ENCODE results near the gene NOTCH4.
A peak's percentile ranks its signal among the peaks of the same experiment; 100 is the strongest.

Gene NOTCH4

DNA sequence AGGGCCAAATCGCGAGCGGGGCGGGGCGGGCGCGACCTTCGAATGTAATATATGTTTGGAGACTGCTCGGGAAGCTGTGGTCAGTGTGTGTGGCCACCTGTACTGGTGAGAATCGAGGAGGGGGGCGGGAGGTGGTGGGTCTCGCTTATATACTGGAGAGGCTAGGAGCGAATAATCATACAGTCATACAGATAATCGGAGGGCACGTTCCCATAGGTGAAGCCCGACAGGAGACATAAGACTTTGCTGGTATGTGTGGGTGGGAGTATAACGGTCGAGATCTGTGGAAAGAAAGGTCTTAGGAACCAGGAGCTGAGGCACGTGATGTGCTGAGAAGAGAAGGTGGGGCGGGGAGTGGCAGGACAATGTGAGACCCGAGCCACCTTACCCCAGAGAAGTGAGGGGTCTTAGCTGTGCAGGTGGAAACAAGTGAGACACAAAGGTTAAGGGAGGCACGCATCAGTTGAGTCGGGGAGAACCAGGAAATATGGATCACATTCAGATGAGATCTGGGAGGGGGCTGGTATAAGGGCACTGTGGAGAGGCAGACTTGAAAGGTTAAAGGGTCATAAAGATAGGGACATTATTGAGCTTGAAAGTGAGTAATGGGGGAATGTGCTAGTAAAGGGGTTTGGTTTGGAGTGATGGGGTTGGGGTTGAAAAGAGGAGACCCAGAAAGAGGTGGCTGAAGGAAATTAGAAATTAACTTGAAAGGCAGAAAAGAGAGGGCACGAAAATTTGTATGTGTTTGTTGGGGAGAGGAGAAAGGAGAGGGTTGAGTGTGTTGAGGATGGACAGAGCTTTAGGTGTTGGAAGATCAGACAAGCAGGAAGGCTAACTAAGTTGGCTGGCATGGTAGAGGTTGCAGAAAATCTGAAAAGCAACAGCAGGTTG lies 45.1 kb downstream of the NOTCH4 start:
- DNase-seq, result no peak

DNA sequence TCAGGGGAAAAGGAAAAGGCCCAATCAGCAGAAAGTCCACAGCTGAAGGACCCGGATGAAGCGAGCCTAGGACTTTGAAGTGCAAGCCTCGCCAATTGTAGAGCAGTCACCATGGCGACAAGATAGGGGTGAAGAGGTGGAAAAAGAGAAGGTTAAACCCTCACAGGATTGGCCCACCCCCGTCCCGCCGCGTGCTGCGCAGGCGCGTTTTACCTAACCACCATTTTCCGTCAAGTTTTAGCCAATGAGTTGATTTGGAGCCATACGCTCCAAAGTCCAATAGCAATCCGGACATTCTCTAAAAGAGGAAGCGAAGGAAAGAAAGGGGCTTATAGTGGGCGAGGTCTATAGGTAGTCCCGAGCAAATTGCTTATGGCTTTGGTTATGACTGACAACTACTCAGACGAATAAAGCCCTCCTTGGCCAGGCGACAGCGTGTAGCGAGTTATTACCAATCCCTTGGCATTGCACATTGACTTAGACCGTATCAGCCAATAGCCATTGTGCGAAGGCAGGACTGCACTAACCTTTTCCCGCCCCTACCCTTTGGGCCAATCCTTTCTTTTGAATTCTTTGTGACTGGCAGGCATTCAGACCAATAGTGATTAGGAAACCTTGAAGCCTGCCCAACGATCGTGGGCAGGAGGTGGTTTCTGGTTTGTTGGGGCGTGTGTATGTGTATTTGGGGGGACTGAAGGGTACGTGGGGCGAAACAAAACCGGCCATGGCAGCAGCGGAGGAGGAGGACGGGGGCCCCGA lies 45.9 kb downstream of the NOTCH4 start, which contains the start of gene RNF5:
TSS of gene RNF5 (plus strand) at position 618 of the 759 bp plus-strand sequence. CDS start at position 725, 107 bp downstream.
- peak; percentile 100 for DNase-seq

DNA sequence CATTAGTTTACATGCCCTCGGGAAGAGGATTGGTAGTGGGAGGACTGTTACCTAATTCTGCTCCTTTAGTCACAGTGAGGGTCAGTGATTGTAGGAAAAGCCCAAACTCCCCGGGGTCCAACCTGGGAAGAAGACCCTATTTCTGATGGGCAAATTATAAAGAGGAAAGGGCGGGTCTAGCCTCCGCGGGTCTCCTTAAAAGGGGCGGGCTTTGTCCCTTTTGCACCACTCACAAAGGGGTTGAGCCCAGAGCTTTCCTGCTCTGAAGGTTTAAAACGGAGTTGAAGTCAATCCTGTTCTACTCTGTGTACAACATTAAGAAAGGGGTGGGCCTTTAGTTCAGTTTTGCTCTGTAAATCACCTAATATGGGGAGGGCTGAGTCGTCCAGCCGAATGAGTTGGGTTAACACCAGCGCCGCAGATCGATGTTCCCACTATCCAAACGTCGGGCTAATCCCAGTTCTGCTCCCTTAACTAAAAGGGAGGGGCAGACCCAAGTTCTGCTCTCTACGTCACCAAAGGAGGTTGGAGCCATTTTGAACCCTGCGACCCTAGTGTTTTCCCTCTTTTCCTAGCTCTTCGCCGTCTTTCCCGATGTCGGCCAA lies 46.6 kb downstream of the NOTCH4 start:
- DNase-seq, result peak; percentile 82

DNA sequence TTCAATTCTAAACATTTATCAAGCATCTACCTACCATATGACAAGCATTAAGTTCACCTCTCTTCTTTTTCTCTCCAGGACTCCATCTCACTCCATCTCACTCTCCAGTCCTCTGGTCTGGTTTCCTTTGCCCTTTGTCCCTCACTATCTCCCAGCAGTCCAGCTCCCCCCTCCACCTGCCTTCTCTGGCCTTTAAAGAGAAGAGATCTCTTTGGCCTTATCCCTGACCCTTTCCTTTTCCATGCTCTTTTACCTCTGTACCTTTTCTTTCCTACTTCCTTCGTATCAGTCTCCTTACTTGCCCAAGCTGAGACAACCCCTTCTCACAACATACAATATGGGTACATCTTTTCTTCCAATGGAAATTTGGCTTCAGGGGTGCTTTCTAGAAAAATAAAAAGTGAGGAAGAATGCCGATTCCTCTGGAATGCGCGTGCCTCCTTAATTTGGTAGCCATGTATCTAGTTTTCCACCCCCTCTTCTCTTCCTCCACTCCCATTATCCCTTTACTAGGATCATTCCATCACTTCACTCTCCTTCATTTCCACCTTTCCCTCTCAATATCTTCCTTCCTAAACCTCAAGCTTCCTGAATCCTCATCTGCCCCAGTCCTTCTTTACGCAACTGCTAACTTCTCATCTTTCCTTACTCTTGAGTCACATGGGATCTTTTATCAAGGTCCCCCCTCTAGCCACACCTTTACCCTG lies 47.2 kb downstream of the NOTCH4 start:
- DNase-seq, result no peak

DNA sequence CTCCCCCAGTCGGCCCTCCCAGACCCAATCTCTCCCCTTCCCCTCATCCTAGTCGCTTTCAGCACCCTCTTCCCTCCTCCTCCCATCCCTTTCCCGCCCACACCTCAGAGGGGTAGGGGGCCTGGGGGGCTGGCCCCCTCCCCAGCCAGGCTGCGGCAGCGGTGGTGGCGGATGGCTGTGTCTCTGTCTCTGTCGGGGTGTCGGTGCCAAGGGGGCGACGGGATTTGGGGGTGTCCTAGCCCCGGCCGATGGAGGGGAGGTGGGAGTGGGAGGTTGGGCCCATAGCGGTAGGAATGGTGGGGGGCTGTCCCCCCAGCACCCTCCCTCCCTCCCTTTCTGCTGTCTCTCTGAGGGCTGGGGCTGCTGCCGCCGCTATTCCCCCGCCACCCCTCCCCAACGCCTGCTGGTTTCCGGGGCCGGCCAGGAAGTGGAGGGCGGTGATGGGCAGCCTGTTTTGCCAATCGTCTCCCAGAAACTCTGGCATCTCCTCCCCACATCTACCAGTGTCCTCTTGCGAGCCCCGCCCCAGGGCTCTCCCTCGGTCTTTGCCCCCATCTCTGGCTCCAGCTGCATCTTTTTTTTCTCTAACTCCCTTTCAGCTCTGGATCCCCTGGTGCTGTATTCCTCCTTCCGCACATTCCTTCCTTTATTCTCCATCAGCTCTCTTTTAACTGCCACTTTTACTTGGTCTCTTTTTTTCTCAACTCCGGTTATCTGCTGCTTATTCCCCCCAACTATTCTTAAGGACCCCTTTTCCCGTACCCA lies 48.0 kb downstream of the NOTCH4 start, which contains the start of gene AGPAT1:
TSS of gene AGPAT1 (minus strand) at position 374 of the 765 bp plus-strand sequence. CDS start 4,588 bp downstream, outside the sequence.
- DNase-seq, result peak; percentile 89

DNA sequence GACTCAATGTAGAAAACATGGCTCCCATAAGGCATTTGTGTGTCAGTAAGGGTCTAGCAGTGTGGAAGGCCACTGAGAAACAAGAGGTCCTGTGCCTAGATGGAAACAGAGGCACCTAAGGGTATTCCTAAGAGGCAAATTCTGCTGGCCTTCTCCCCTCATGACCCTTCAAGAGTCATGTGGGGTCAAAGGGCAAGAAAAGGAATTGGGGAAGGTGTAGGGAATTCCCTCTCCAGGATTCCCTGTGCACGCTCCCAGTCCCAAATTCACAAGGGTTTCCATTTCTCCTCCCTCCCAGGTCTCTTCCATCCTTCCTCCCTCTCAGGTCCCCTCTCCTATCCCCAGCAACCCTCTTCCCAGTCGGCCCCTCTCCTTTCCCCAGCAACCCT lies 48.6 kb downstream of the NOTCH4 start:
- no peak for DNase-seq

DNA sequence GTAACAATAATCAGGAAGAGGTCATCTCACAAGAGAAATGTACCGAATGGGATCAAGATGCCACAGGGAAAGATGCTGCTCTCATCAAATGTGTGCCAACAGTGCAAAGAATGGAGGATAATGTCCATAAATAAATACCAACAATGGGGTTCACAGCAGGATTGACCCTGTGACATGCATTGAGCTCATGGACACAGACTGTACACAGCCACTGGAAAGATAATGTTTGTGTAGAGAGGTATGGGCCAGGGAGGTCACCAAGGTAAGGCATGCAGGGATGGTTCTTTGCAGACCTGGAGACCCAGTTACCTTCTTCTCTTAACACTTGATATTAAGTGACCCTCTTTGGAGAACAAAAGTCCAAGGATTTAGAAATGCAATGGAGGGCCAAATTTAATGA lies 49.5 kb downstream of the NOTCH4 start:
- no peak for DNase-seq

DNA sequence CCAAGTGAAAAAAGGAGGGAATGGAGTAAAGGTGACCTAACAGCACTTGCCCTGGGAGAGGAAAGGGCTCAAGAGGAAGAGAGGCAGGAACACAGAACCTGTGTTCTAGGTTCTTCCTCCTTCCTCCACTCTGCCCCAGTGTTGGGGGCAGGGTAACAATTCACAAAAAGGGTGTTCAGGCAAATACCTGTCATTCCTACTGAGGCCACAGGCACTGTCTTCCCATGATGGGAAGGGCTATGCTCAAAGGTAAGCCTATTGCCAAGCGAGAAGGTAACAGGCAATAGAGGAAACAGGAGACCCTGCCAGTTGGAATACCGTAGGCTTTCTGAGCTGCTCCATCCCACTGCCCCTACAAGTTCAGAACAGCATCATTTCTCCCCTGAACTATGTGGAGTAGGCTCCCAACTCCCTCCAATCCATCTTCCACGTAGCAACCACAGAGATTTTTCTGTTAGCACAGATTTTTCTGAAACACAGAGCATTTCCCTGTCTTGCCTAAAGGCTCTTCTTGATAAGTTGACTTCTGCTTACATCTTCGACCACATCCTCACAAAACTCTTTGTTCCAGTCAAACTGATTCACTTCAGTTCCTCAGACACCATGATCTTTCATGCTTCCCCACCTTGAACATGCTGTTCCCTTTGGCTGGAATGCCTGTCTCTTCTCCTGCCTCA lies 50.7 kb downstream of the NOTCH4 start:
- DNase-seq, result no peak

DNA sequence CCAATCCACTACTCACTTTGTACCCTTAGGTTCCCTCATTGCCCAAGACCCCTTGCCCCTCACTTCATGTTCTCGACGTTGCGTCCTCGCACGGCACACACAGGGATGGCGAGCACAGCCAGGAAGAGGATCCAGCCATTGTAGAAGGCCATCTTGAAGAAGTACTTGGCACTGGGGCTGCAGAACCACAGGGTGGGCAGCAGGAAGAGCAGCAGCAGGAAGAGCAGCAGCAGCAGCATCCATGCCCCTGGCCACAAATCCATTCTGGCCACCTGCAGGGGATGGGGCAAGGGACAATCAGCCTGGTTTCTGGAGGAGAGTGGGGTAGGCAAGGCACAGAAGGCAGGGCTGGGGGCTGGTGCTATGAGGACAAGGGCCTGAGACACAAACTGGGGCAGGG lies 52.6 kb downstream of the NOTCH4 start:
- DNase-seq, result no peak

DNA sequence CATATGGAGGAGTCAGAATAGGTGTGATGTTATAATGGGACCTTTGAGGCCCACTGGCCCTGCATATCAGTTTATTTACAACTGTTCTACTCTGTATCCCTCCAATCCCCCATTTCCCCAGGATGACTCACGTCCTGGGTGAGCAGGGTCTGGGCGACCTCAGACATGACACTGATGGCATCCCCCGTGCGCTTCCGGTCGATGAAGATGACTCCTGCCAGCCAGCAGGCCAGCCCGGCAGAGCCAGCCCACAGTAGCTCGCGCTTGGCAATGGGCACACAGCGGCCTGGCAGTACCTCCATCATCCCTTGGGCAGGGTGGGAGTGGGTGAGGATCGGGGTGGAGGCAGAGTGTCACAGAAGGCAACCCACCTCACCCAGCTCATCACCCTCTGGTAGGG lies 53.6 kb downstream of the NOTCH4 start:
- DNase-seq, result no peak

DNA sequence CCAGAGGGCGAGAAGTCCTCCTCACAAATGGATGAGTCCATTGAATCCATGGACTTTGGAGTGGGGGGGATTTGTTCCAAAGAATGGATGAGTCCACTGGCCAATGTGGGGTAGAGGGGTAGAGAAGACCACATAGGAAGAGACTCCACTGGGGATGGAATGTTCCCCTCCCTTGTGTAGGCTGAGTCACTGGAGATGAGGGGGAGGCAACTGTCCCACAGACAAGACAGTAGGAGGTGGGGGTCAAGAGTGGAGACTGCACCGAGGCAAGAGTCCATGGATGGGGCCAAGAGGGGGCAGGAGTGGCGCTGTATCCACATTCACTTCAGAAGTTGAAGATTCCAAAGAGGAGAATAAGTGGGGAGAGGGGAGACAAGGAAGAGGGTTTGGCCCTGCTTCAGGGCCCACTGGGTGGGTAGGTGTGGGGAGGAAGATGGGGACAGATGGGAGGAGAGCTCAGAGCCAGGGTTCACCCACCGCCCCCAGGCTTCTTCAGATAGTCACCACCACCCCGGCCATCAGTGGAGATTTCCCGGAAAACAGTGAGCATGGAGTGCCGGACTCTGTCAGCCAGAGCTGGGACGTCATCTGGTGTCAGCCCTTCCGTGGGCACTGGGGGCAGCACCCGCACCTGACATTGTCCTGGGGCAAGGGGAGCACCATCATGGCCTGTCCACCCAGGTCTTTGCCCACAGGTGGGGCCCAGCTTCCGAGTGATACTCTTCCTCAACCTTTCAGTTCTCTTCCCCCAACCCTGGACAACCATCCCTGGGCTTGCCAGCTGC lies 54.9 kb downstream of the NOTCH4 start:
- no peak for DNase-seq

DNA sequence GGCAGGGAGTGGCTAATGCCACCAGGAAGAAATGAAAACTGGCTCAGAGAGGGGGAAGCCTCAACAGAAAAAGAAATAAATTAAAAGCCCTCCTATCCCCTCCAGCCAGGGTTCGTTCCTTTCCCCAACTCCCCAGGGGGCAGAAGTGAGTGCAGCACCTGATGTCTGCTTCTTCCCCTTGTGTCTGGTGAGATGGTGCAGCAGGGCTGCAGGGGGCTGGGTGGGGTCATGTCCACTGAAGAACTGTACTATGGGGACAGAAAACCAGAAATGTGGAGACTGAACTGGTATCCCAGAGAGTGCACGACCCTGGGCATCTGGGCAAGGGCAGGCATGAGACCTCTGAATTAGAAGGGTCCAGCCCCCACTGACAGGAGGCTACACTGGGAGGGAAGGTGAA lies 55.5 kb downstream of the NOTCH4 start:
- no peak for DNase-seq

DNA sequence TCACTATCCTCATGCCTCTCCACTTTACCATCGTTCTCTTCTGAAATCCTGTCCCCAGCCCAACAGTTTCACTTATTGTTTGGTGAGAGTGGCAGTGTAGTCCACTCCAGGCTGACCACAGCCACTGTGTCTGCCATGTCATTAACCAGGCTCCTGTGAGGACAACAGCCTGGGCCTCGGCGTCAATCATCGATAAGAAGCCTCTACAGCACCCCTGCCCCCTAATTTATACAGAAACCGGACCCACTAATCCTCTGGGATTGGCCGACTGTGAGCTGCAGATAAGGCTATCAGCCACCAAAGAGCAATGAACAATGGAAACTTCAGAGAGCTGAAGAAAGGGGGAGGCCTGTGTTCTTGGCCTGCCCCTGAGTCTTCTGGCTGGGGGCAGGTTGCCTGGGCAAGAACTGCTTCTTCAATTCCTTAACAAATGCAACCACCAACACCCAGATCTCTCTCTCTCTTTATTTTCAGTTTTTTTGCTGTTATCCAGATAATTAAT lies 56.1 kb downstream of the NOTCH4 start:
- no peak for DNase-seq

DNA sequence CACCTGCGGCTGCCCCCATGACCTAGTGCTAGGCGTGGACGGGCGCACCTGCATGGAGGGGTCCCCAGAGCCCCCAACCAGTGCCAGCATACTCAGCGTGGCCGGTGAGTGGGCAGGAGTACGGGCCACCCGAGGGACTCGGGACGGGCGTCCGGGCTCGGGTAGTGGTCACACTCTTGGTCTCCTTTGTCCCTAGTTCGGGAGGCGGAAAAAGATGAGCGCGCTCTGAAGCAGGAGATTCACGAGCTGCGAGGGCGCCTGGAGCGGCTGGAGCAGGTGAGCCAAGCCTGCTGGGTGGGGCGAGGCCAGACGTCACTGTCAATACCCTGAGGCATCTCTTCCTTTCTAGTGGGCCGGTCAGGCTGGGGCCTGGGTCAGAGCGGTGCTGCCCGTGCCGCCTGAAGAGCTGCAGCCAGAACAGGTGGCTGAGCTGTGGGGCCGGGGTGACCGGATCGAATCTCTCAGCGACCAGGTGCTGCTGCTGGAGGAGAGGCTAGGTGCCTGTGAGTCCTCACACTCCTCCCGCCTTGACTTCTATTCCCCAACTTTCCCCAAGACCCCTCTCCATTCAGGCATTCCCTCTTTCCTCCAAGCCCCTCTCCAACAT lies 56.6 kb downstream of the NOTCH4 start:
- no peak for DNase-seq

DNA sequence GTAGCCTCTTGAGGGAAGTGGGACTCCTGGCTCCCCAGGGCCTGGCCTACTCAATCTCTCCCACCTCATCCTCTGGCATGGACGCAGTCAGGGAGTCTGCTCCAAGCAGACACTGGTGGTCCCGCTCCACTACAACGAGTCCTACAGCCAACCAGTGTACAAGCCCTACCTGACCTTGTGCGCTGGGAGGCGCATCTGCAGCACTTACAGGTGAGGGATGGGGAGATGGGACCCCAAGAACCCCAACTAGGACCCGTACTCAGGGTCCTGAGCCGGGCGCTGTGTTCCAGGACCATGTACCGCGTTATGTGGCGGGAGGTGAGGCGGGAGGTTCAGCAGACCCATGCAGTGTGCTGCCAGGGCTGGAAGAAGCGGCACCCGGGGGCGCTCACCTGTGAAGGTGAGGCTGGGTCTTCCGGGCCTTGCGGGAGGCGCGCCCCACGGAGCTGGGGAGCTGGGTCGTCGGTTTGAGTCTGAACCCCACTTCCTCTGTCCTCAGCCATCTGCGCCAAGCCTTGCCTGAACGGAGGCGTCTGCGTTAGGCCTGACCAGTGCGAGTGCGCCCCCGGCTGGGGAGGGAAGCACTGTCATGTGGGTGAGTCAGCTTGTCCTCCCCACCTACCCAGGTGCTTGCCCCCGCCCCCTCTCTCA lies 57.3 kb downstream of the NOTCH4 start:
- no peak for DNase-seq

DNA sequence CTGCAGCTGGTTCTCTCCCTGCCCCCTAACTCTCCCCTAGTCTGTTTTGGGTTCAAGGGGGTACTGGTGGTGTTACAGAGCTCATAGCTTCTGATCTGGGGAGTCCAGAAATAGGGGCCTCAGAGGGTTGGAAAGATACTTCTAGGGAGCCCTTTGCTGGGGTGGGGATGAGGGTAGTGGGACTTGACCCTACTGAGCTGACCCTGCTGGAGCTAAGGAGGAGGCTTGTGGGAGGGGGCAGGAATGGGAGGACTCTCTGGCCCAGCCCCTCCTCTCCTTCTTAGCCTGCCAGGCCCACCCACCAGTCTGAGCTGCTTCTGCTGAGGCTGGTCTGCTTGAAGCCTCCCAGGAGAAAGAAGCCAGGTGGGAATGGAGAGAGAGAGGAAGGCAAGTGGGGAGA lies 59.6 kb downstream of the NOTCH4 start, which contains the start of gene EGFL8:
TSS of gene EGFL8 (plus strand) at position 301 of the 400 bp plus-strand sequence. CDS start 1,571 bp downstream, outside the sequence.
- no peak for DNase-seq

DNA sequence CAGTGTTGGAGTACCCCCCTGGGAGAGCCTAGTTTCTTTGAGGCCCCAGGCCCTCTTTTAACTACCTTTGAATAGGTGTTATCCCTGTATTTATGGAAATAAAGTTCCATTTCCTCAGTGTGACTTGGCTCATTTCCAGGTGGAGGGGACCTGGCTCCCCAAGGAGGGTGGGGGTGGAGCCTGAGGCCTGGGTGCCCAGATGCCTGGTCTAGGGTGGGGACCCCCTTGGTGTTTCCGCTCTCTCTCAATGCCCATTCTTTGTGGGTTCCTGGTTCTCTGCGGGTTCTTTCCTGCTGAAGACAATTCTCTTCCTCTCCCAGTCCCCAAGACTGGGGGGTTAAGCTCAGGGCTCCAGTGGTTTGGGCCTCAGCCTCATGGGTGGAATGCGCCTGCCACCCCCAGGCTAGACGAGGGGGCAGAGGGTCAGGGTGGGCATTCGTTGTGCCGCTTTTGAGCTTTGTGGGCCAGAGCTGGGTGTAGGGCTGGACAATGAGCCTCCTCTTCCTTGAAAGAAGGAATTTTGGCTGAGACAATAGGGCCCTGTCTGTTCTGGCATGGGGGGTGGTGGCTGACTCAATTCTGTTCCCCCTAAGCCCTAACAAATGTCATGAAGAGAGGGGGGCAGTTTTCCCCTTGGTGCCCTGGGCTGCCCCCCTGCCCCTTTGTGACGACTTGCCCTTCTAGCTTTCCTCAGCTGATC lies 60.2 kb downstream of the NOTCH4 start:
- no peak for DNase-seq

DNA sequence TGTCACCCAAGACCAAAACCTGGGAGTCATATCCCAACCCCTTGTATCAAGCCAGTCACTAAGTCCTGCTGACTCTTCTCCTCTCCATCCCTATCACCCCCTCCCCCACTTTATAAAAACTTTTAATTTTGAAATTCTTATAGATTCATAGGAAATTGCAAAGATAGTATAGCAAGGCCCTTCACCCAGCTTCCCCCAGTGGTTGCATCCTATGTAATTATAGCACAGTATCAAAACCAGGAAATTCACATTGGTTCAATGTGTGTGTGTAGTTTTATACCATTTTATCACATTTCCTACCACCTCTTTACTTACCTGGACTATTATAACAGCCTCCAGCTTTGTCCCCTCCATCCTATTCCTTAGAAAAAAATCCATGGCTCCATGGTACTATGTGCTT lies 65.8 kb downstream of the NOTCH4 start:
- DNase-seq, result no peak

DNA sequence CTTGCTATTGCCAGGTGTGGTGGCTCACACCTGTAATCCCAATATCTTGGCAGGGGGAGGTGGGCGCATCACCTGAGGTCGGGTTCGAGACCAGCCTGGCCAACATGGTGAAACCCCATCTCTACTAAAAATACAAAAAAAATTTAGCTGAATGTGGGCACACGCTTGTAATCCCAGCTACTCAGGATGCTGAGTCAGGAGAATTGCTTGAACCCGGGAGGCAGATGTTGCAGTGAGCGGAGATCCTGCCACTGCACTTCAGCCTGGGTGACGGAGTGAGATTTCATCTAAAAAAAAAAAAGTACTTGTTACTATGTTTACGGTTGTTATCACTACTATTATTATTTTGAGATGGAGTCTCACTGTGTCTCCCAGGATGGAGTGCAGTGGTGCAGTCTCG lies 67.0 kb downstream of the NOTCH4 start:
- no peak for DNase-seq

All from NCI-H446 treated with DMSO at 0.1 percent for 48 hours (cell line).